Measurements from ENCODE around the gene MT1HL1.

GRCh38 chr1:237050915-237051314 lies 46.7 kb upstream of the MT1HL1 start:
- no peak for TF ChIP-seq CTCF (IDR thresholded peaks at IDR 0.05)
- TF ChIP-seq POLR2A (IDR thresholded peaks at IDR 0.05), result no peak
- TF ChIP-seq EP300 (IDR thresholded peaks at IDR 0.05), result no peak

All from tibial nerve (tissue), 4 donors.